WI38 (cell line): Measurements from ENCODE around the gene THAP7.

Experiments used
- H3K4me3 ChIP-seq: 2 replicates; pipeline ENCODE4 v1.5.1; 2011; ENCODE audit warnings: low read depth, mild to moderate bottlenecking, control low read depth, low read length
- TF ChIP-seq, protein P1 (sequence below): IDR thresholded peaks from 2 replicates; pipeline ENCODE4 v1.5.1; 2012; ENCODE audit warnings: low read depth, mild to moderate bottlenecking, control low read depth, low read length

THAP7 gene

DNA sequence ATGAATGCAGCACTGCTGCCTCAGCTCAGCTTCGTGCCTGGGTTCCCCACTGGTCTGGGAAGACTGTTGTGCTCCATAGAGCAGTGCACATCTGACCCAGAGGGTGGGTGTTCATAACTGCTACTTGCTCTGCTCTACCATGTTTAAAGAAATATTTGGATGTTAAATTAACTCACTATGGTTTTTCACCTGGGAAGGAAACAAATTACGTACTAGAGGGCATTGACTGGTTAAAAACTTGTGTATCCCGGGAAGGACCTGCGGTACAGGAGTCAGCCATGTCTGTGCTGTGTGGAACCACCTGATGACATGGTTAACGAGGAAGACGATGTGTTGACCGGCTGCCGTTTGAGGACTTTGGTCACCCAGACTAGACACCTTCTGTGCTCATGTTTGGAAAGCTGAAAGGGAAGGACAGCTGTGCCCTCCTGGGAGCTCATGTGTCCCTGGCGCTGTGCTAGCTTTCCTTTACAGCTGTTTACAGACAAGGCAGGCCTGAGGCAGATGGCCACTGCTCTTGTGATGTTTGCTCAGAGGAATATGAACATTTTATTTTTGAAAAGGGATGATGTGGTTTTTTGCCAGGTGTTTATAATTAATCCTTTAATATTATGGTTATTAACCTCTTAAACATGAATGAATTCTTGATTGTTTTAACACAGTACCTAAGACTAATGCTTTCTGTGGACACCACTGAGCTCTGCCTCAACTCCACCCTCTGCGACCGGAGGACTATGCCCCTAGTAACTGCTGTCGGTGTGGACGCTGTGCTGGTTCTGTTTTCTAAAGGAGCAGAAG lies 49.2 kb downstream of the THAP7 start:
- no peak overlapping the region for H3K4me3 ChIP-seq
- TF ChIP-seq, protein P1, sequence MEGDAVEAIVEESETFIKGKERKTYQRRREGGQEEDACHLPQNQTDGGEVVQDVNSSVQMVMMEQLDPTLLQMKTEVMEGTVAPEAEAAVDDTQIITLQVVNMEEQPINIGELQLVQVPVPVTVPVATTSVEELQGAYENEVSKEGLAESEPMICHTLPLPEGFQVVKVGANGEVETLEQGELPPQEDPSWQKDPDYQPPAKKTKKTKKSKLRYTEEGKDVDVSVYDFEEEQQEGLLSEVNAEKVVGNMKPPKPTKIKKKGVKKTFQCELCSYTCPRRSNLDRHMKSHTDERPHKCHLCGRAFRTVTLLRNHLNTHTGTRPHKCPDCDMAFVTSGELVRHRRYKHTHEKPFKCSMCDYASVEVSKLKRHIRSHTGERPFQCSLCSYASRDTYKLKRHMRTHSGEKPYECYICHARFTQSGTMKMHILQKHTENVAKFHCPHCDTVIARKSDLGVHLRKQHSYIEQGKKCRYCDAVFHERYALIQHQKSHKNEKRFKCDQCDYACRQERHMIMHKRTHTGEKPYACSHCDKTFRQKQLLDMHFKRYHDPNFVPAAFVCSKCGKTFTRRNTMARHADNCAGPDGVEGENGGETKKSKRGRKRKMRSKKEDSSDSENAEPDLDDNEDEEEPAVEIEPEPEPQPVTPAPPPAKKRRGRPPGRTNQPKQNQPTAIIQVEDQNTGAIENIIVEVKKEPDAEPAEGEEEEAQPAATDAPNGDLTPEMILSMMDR, result no peak

DNA sequence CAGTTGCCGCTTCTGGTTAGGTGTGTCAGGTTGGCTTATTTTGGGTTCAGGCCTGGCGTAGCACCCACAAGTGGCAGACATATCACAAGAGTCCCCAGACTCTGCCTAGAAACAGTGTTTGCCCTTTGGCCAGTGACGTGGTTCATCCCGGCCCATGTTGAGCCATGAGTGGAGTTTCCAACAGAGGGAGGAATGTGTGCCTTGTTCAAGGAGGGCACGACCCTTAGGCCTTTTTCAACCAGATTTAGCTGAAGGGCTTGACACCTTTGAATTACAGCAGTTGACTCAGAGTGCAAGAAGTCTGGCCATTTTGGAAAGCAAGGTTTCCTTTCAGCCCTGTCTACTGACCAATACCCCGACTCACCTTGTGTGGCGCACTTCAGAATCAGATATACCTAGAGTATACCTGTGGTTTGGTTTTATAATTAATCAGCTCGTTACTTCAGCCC lies 50.0 kb downstream of the THAP7 start:
- no peak overlapping the region for H3K4me3 ChIP-seq
- TF ChIP-seq, protein P1, result no peak

DNA sequence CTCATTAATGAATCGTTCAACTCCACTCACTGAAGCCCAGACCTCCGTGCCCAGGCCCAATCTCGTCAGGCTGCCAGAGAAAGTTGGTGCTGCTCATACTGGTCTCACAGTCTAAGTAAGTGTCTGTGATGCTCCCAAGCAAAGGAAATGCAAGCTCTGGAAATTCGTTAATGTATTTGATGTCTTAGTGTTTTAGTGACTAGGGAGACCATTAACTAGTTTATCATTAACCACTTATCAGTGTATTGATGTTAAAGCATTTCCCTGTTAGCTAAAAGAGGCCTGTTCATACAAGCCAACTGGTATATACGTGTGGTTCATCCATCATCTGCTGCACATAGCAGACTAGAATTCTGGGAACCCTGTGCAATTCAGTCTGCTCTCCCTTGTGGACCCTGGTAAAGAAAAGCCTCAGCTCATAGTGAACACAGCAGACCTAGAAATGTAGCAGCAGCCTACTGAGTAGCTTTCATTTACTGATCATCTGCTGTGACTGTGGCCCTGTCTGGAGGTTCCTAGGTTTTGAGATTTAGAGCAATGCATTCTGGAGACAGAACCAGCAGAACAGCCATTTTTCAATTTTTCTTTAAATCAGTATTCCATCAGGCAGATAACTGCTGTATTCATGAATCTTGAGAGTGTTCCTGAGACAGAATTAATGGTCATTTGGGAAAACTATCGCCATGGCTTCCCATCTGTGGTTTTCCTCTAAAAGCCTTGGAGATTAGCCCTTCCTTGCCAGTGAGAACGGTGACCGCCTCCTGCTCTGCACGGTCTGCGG lies 50.6 kb downstream of the THAP7 start:
- TF ChIP-seq, protein P1, result no peak
- no peak overlapping the region for H3K4me3 ChIP-seq

DNA sequence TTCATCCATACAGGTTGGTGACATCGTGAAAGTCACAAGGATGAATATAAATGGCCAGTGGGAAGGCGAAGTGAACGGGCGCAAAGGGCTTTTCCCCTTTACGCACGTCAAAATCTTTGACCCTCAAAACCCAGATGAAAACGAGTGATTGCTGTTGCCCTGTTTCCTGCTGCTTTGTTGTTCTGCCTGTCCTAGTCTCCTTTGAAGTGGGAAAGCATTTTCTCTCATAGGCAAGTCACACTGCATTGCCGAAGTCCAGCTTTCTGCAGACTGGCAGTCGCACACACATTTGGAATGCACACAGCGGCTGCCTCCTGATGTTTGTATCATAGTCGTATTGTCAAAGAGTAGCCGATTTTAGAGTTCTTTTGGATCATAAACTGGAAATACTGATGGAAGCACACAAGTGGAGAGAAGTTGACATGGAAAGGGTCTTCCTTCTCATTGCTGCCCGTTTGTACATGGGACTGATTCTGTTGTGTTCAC lies 52.2 kb downstream of the THAP7 start:
- TF ChIP-seq, protein P1, result no peak

More for the DNA sequence above, 52.2 kb downstream of the THAP7 start:
- no peak overlapping the region for H3K4me3 ChIP-seq
